PFSK-1 (cell line): Measurements from ENCODE around the gene RMDN2.

Experiments used
- POLR2AphosphoS5 ChIP-seq: IDR thresholded peaks from 2 replicates; pipeline ENCODE4 v1.6.1; 2012; ENCODE audit warnings: low read depth, mild to moderate bottlenecking, control low read depth, low read length, moderate library complexity
- SIN3A ChIP-seq: IDR thresholded peaks from 2 replicates; pipeline ENCODE4 v1.6.1; 2012; ENCODE audit warnings: mild to moderate bottlenecking, low read length, moderate library complexity, borderline replicate concordance; ENCODE audit not compliant: insufficient read depth

GRCh38 chr2:38000485-38001222 lies 75.6 kb downstream of the RMDN2 start:
- TF ChIP-seq POLR2AphosphoS5 (no peak), SIN3A (no peak)
